ENCODE results near the gene TMPRSS13.
A peak's percentile ranks its signal among the peaks of the same experiment; 100 is the strongest.
"Not testable (repeated sequence)": the region's sequence is repeated elsewhere in the genome, so short reads cannot be mapped to it uniquely, and the experiment has no call there.

The TMPRSS13 gene

GRCh38 chr11:117869604-117870003 is 59.6 kb downstream of the TMPRSS13 start:
- no peak for DNase-seq

GRCh38 chr11:117868815-117869561 is 60.2 kb downstream of the TMPRSS13 start:
- peak; percentile 91 for DNase-seq

GRCh38 chr11:117868088-117868487 is 61.1 kb downstream of the TMPRSS13 start:
- DNase-seq = no peak

- DNase-seq = no peak
Measured at GRCh38 chr11:117866526-117866925, 62.7 kb downstream of the TMPRSS13 start.

GRCh38 chr11:117865546-117865945 is 63.7 kb downstream of the TMPRSS13 start:
- not testable (repeated sequence) for DNase-seq

GRCh38 chr11:117863383-117863782 is 65.8 kb downstream of the TMPRSS13 start:
- DNase-seq = no peak

- DNase-seq = no peak
Measured at GRCh38 chr11:117862753-117863152, 66.4 kb downstream of the TMPRSS13 start.

- DNase-seq = no peak
Measured at GRCh38 chr11:117862019-117862725, 67.0 kb downstream of the TMPRSS13 start.

GRCh38 chr11:117861151-117862018 is 67.8 kb downstream of the TMPRSS13 start:
- DNase-seq = peak; percentile 91

GRCh38 chr11:117860139-117860538 is 69.1 kb downstream of the TMPRSS13 start:
- no peak for DNase-seq

- no peak for DNase-seq
Measured at GRCh38 chr11:117859488-117860112, 69.6 kb downstream of the TMPRSS13 start.

GRCh38 chr11:117859061-117859460 is 70.1 kb downstream of the TMPRSS13 start:
- no peak for DNase-seq

- no peak for DNase-seq
Measured at GRCh38 chr11:117857734-117858414, 71.3 kb downstream of the TMPRSS13 start.

- DNase-seq = peak; percentile 30
Measured at GRCh38 chr11:117855912-117856651, 73.1 kb downstream of the TMPRSS13 start.

GRCh38 chr11:117855186-117855845 is 73.9 kb downstream of the TMPRSS13 start:
- no peak for DNase-seq

GRCh38 chr11:117852309-117852708 is 76.9 kb downstream of the TMPRSS13 start:
- DNase-seq = no peak

- DNase-seq = no peak
Measured at GRCh38 chr11:117851852-117852251, 77.3 kb downstream of the TMPRSS13 start.

GRCh38 chr11:117851106-117851505 is 78.1 kb downstream of the TMPRSS13 start:
- no peak for DNase-seq

All from NCI-H1105 (cell line).